ENCODE measurements around the gene WWC2.

WWC2 gene

GRCh38 chr4:183287677-183288076, 188.6 kb downstream of the WWC2 start (continued):
- TF ChIP-seq ZNF626 (tag by site-specific recombination; IDR thresholded peaks at IDR 0.05) (no peak), ZNF501 (tag by site-specific recombination; IDR thresholded peaks at IDR 0.05) (no peak), ZNF214 (tag by site-specific recombination; IDR thresholded peaks at IDR 0.05; ENCODE audit: borderline replicate concordance) (no peak)

- Histone ChIP-seq H3K4me3 (ENCODE audit: low read depth, low read length) (no peak overlapping the region), H3K27ac (ENCODE audit: extremely low read depth, low read depth, low read length) (no peak overlapping the region), H3K9me3 (ENCODE audit: control insufficient read depth, insufficient read depth, low read depth, low read length) (no peaks in the 10 kb centered on the region), H3K4me1 (ENCODE audit: control insufficient read depth, insufficient read depth, low read length) (no peaks in the 10 kb centered on the region), H3K36me3 (ENCODE audit: control insufficient read depth in 2 of 2, insufficient read depth in 1 of 2, low read length in 2 of 2) (peaks cover 4 to 58% of the 10 kb centered on the region in 2 experiments; a peak in 2 of 3 replicates)
- ChIA-PET POLR2A (no interaction called here), CTCF (interaction anchor here (0.6 kb wide), 1 partner anchor 32 kb away, joined by 3 read pairs; no protein-coding TSS in a partner anchor)
- TF ChIP-seq ZNF518A (tag by site-specific recombination; conservative IDR thresholded peaks at IDR 0.05; ENCODE audit: low read depth) (no peak), ZNF571 (tag by site-specific recombination; IDR thresholded peaks at IDR 0.05) (no peak), KLF9 (tag by site-specific recombination; IDR thresholded peaks at IDR 0.05; ENCODE audit: low read depth) (no peak), TRIM28 (IDR thresholded peaks at IDR 0.05; ENCODE audit: borderline replicate concordance, low read length) (no peak), CTCF (tag by site-specific recombination; IDR thresholded peaks at IDR 0.05) (no peak), ZSCAN18 (tag by site-specific recombination; IDR thresholded peaks at IDR 0.05) (no peak), HOXD13 (CRISPR knock-in tag; IDR thresholded peaks at IDR 0.05; ENCODE audit: borderline replicate concordance) (no peak), ZSCAN30 (tag by site-specific recombination; IDR thresholded peaks at IDR 0.05) (no peak), ZNF404 (tag by site-specific recombination; IDR thresholded peaks at IDR 0.05) (no peak), ZNF221 (tag by site-specific recombination; IDR thresholded peaks at IDR 0.05; ENCODE audit: borderline replicate concordance) (no peak), ZBTB20 (tag by site-specific recombination; IDR thresholded peaks at IDR 0.05) (no peak), RBAK (tag by site-specific recombination; IDR thresholded peaks at IDR 0.05) (no peak), ZNF548 (tag by site-specific recombination; IDR thresholded peaks at IDR 0.05) (no peak), GLI4 (tag by site-specific recombination; IDR thresholded peaks at IDR 0.05) (no peak), ZNF37A (tag by site-specific recombination; IDR thresholded peaks at IDR 0.05) (no peak), ZNF830 (tag by site-specific recombination; IDR thresholded peaks at IDR 0.05; ENCODE audit: low read depth) (no peak), BCL11A (tag by site-specific recombination; IDR thresholded peaks at IDR 0.05; ENCODE audit: low read depth) (no peak), ZNF530 (tag by site-specific recombination; IDR thresholded peaks at IDR 0.05; ENCODE audit: low read depth) (no peak), SP7 (tag by site-specific recombination; IDR thresholded peaks at IDR 0.05) (no peak)
Measured at GRCh38 chr4:183288955-183289354, 189.9 kb downstream of the WWC2 start.
